GM21381 (cell line): ENCODE data around the gene SWT1.
"Not testable (repeated sequence)": the region's sequence is repeated elsewhere in the genome, so short reads cannot be mapped to it uniquely, and the experiment has no call there.

Source experiments
- ATAC-seq: cut with Tn5 transposase; IDR thresholded peaks from one replicate; pipeline ENCODE4 v1.9.1; 2021; ENCODE audit warnings: mild to moderate bottlenecking, moderate library complexity; ENCODE audit not compliant: unreplicated experiment

Gene SWT1

DNA sequence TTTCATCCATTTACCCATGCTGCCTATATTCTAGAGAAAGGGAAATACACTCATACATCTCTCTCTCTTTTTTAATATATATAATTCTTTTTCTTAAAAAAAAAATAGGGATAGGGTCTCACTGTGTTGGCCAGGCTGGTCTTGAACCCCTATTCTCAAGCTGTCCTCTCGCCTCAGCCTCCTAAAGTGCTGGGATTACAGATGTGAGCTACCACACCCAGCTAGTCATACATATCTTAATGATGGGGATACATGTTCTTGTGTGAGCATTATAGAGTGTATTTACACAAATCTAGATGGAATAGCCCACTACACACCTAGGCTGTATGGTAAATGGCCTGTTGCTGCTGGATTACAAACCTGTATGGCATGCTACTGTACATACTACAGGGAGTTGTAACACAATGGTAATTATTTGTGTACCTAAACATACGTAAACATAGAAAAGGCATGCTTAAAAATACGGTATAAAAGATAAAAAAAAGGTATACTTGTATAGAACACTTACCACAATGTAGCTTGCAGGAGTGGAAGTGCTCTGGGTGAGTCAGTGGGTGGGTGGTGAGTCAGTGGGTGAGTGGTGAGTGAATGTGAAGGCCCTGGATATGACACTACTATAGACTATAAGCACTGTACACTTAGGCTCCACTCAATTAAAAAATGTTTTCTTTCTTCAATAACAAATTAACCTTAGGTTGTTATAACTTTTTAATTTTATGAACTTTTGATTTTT is 87.2 kb downstream of the SWT1 start:
- no peak for ATAC-seq

- no peak for ATAC-seq
These were observed 88.5 kb downstream of the SWT1 start for GRCh38 chr1:185245466-185245865.

GRCh38 chr1:185249563-185249962 is 92.6 kb downstream of the SWT1 start:
- ATAC-seq, result no peak

- no peak for ATAC-seq
These were observed 93.1 kb downstream of the SWT1 start for GRCh38 chr1:185250063-185250462.

- not testable (repeated sequence) for ATAC-seq
These were observed 95.0 kb downstream of the SWT1 start for GRCh38 chr1:185251928-185252327.

- not testable (repeated sequence) for ATAC-seq
These were observed 95.4 kb downstream of the SWT1 start for GRCh38 chr1:185252404-185252803.

- ATAC-seq, result not testable (repeated sequence)
These were observed 98.6 kb downstream of the SWT1 start for GRCh38 chr1:185255595-185255994.

DNA sequence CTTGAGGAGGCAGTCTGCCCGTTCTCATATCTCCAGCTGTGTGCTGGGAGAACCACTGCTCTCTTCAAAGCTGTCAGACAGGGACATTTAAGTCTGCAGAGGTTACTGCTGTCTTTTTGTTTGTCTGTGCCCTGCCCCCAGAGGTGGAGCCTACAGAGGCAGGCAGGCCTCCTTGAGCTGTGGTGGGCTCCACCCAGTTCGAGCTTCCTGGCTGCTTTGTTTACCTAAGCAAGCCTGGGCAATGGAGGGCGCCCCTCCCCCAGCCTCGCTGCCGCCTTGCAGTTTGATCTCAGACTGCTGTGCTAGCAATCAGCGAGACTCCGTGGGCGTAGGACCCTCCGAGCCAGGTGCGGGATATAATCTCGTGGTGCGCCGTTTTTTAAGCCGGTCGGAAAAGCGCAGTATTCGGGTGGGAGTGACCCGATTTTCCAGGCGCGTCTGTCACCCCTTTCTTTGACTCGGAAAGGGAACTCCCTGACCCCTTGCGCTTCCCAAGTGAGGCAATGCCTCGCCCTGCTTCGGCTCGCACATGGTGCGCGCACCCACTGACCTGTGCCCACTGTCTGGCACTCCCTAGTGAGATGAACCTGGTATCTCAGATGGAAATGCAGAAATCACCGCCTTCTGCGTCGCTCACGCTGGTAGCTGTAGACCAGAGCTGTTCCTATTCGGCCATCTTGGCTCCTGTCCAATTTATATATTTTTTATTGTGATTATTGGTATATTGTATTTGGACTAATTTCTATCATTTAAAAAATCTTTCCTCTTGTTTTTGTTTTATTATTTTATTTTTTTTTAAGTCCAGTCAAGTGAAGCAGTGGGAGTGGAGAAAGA is 100.4 kb downstream of the SWT1 start:
- ATAC-seq, result not testable (repeated sequence)

DNA sequence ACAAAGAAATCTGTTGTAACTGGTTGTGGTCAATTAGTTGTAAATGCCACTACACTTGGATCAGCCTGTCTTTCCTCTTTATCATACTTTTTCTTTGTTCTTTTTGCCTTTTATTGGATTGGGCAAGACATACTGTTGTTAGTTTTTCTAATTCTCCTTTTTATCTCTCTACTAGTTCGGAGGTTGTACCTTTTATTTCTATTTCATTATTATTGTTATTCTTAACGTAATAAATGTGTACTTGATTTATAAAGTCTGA is 100.9 kb downstream of the SWT1 start:
- no peak for ATAC-seq

DNA sequence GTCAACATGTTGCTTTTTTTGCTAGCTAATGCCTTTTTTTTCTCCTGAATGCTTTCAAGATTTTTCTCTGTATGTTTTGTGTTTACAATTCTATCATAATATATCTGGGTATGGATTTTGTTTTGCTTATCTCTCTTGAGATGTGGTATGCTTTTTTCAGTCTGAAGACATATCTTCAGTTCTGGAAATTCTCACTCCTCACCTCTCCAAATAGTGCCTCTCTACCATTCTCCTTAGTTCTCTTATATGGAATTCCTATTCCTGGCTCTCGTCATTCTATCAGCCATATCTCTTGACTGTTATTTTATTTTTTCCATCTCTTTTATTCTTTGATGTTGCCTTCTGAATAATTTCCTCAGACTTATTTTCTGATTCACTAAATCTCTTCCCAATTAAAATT is 101.7 kb downstream of the SWT1 start:
- ATAC-seq, result no peak

- no peak for ATAC-seq
These were observed 103.6 kb downstream of the SWT1 start for GRCh38 chr1:185260611-185261010.

- ATAC-seq, result no peak
These were observed 105.2 kb downstream of the SWT1 start for GRCh38 chr1:185262151-185262550.

DNA sequence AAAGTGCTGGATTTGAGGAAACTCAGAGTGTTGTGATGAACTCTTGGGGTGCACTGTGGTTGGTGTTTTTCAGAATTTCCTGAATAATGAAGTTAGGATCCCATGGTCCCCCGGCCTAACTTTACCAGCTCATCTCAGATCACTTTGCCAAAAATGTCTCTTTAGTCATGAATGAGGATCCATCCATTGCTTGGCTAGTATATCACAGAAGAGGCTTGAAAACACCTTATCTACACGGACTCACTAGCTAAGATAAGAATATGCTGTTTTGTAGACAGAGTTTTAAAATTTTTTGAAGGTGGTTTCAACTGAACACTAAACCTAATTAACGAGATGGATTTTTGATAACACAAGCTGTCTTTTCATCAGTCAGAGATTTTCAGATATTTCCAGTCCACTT is 106.3 kb downstream of the SWT1 start:
- no peak for ATAC-seq

DNA sequence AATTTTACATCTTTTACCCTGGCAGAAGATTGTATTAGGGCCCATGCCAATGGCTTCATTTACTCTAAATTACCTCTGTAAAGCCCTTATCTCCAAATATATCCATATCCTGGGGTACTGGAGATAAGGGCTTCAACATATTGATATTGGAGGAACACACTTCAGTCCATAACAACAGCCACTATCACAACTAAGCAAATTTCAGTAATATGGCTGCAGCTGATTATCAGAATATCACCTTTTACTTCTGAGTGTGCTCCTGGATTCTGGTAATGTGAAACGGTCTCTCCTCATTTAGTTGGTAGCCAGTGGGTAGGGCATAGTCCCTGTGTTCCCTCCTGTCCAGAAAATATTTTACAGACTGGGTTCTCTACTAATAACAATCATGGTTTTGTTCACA is 106.8 kb downstream of the SWT1 start:
- ATAC-seq, result no peak

- no peak for ATAC-seq
These were observed 108.3 kb downstream of the SWT1 start for GRCh38 chr1:185265314-185265713.

GRCh38 chr1:185267301-185267700 is 110.3 kb downstream of the SWT1 start:
- no peak for ATAC-seq

- no peak for ATAC-seq
These were observed 110.7 kb downstream of the SWT1 start for GRCh38 chr1:185267701-185268100.

DNA sequence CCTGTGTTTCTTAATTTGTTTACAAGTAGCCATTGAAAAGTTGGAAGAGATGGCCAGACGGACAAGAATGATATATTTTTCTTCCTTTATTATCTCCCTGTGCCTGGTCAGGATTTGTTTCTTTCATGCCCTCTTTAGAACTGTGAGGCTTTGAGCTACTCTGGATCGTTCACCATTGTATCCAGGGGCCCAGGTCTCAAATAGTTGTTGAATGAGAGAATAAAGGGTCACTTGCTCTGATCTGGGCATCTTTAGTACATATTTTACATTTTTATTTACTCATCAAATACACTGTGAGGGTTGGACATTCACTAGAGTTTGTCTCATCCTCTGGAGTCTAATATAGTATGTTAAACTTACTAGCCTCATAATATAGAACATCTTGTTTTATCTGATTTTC is 111.4 kb downstream of the SWT1 start:
- ATAC-seq, result no peak

DNA sequence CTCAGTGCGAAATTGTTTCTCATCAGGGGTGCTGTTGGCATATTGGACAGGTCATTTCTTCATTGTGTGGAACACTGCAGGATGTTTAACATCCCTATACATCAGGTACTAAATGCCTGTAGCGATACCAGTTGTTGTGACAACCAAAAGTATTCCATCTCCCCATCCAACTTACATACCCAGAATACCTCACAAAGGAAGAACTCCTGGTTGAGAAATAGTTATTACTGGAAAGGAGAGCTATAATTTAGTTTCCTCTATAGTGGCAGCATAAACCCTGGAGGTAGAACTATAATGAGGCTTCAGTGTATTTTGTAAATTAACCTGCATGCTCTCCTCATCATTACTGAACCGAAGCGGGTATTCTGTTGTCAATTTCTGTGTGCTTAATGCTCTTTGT is 115.0 kb downstream of the SWT1 start:
- ATAC-seq, result no peak

DNA sequence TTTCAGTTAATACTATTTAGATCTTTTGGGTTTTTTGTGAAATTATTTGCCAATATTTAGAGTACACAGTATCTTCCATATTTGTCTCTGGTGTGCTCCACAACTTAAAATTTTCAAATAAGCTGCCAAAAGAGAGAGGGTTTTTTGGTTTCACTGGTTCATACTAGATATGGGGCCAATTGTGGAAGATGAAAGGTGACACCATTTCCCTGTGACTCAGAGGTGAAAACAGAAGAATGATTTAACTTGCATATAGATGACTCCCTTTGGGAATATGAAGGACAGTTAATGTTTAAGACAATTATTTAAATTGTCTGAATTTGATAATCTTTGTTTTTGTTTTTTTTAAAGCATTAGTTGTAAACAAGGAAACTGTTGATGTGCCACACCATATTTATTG is 122.6 kb downstream of the SWT1 start:
- ATAC-seq, result no peak

DNA sequence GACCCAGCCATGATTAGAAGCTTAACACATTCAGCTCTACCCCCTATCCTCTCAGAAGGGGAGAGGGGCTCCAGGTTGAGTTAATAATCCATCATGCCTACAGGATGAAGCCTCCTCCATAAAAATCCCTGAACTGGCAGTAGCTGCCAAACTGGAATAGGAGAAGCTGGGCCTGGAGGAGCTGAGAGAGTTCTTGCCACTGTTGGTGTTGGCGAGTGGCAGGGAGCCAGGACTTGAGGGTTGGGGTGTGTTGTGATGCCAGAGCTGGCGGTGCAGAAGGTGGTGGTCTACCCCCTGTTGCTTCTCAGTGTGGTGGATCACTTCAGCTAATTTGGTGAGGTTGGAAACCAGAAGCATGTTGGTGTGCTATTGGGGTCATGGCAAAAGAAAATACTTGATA is 123.6 kb downstream of the SWT1 start:
- no peak for ATAC-seq

GRCh38 chr1:185281245-185281644 is 124.3 kb downstream of the SWT1 start:
- ATAC-seq, result peak; percentile 88

DNA sequence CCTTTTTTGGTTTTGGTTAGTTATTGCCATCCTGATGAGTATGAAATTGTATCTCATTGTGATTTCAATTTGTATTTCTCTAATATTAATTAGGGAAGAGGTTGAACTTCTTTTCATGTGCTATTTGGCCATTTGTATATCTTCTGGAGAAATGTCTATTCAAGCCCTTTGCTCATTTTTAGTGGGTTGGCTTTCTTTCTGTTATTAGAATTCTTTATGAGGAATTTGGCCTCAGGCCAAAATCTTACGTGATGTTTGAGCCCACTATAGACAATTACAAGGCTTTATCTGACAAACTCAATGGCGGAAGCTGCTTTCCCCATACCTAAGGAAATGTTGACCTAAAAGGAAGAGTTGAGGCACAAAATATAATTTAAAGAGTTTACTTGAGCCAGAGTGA is 127.1 kb downstream of the SWT1 start:
- no peak for ATAC-seq
